NCI-H146 treated with DMSO at 0.1 percent for 48 hours (cell line): ENCODE measurements around the gene STBD1.
"Not testable (repeated sequence)": the region's sequence is repeated elsewhere in the genome, so short reads cannot be mapped to it uniquely, and the experiment has no call there.

Experiments
- DNase-seq: peaks from one replicate; lab custom pipeline; 2025; ENCODE audit not compliant: unreplicated experiment; lab: John Stamatoyannopoulos, UW

Gene STBD1

DNA sequence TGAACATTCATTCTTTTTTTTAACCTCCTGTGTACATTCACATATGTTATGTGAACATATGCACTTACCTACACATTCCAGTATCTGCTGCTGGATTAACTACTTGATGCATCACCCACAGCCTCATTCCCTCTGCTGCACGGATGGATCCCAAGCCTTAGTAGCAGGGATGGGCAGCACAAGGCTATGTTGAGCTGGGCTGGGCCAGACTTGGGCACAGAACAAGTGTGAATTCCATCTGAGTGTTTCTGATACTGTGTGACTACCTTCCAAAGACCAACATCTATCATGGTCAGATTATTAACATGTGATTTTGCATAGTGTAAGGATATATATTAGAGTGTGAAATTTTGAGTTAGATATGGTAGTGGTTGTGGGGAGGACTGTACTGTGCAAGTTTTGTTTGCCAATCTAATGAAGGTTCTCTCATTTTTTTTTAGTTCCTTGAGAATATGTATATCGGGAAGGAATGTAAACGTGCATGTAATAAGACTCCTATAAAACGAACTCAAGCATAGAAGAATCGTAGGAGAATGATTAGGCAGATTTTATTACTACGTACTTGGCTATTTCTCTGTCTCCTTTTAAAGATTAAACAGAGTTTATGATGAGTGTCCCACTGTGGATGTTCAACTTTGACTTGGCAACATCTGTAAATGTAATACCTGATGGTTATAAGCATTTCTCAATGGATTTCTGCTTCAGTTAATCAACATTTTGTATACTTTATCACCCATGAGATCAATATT, 23.4 kb upstream of the STBD1 start:
- DNase-seq = no peak

DNA sequence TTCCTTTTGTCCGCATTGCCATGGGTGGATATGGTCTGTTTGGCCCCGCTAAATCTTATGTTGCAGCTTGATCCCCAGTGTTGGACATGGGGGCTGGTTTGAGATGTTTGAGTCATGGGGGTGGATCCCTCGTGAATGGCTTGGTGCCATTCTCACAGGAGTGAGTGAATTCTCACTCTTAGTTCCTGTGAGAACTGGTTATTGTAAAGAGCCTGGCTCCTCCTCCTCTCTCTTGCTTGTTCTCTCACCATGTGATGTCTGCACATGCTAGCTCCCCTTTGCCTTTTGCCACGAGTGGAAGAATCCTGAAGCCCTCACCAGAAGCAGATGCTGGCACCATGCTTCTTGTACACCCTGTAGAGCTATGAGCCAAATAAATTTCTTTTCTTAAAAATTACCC, 22.6 kb upstream of the STBD1 start:
- no peak for DNase-seq

DNA sequence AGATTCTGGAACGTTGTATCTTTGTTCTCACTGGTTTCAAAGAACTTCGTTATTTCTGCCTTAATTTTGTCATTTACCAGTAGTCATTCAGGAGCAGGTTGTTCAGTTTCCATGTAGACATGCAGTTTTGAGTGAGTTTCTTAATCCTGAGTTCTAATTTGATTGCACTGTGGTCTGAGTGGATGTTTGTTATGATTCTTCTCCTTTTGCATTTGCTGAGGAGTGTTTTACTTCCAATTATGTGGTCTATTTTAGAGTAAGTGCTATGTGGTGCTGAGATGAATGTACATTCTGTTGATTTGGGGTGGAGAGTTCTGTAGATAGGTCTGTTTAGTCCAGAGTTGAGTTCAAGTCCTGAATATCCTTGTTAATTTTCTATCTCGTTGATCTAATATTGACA, 18.7 kb upstream of the STBD1 start:
- not testable (repeated sequence) for DNase-seq

DNA sequence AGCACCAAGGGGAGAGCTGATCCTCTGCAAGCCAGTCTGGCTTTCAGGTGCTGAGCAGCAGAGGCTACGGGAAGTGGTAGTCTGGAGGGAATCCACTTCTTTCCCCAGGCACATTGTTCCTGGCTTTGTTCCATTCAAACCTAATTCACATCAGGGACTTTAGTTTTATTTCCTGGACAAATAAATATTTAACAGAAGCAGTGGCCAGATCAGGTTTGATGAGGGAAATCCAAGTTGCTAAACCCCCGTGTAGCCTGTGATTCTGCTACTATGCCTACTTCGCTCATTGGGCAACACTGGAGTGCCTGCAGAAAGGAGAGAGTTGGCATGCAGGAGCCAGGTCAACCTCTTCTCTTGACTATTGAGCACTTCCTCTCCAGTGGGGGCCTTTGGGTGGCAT, 13.8 kb upstream of the STBD1 start:
- no peak for DNase-seq

DNA sequence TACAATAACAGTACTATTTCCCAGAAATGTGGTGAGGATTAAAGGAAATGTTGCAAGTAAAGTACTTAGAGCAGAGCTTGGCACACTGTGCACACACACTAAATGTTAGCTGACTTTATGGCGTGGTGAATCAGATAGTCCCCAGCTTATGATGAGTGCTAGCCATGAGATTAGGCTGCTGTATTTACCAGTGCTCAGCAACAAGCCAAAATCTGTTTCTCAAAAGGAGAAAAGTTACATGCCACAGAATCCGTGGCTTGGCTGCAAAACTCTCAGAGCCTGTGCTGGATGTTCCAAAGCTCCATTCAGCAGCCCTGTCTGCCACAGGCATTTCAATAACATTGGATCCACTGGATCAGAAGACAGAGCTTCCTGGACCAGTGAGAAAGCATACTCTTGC, 12.8 kb upstream of the STBD1 start:
- no peak for DNase-seq

DNA sequence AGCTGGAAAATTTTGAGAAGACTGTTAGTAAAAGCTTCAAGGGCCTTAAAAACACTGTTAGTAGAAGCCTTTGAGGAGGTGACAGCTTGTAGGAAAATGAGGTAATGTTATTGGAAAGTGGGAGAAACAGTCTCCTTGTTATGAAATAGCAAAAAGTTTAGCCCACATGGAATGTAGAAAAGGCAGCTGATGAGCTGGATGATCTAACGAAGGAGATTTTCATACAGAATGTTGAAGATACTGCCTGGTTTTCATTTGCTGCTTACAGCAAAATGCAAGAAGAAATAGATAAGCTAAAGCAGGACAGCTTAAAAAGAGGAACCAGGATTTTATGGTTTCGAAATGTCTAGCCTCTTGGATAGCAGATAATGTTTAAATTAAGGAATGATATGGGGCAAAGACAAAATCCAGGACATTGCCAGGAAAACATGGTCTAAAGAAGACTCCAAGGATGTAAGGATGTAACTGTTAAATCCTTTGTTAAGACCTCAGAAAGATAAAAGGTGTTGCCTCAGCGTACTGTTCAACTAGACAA, 10.2 kb upstream of the STBD1 start:
- DNase-seq = no peak

DNA sequence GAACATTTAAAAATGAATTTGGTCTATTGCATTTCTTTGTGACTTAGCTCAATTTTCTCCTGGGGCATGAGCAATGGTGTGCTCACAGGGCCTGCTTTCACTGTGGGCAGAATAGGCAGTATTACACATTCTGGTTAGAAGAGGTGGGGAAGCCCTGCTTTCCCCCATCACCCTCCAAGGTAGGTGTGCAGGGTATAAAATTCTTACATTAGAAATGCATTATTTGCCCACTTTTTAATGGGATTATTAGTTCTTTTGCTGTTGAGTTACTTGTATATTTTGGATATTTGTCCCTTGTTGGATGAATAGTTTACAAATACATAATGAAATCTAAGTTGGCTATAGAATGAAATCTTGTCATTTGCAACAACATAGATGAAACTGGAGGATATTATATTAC, 8.3 kb upstream of the STBD1 start:
- no peak for DNase-seq

DNA sequence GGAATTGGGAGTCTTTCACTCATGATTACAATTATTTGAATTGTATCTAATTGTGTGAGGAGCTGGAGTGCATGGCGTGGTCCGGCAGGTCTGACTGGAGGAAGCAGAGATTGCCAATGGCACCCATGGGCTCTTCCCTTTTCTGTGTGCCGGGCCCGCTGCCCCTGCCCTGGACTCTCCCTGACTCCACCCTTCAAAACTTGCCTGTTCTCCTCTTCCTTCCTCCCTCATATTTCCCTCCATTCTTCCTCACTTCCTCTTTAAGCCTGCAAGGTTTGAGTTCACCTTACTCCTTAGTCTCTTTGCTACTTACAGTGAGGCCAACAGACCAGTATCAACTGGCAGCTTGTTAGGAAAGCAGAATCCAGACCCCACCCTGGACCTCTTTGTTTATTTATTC, 6.5 kb upstream of the STBD1 start:
- DNase-seq = no peak

DNA sequence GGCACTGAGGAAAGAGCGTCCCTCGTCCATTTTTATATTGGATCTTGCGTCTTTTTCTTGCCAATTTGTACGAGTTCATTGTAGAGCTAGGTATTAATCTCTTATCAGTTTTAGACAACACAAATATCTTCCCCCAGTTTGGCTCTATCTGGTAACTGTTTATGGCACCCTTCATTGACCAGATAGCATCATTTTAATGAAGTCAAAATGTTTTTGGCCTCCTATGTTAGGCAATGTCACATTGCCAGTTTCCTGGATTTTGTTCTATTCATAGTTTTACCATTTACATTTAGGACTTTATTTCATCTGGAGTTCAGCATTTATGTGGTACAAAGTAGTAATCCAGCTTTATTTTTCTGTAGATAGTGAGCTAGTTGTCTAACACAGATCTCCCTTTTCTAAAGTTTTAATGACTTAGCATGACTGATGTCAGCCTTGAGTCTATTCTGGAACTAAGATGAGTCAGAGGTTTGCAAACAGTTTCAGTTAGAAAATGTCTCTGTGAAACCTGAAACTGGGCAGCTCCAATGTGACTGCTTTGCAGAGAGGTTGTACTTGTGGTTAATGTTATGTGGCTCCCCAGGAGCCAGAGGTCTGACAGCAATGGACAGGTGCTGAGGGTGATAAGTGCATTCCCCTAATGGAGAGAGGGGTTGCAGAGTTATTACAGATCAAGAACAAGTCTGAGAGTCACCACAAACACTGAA, 5.3 kb upstream of the STBD1 start:
- peak; percentile 71 for DNase-seq

DNA sequence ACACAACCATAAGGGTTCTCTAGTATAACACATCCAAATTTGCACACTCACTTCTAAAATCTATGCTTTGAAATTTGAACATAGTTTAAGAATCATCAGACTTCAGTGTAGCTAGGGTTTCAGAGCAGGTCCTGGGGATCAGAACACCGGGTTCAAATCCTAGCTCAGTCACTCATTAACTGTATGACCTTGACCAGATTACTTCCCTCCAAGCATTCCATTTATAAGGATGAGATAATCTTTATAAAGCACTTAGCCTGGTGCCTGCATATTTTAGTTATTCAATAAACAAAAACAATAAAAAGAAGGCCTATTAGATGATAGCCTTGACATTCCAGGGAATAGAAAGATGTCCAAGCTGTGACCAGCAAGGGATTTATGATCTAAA, 4.8 kb upstream of the STBD1 start:
- no peak for DNase-seq

DNA sequence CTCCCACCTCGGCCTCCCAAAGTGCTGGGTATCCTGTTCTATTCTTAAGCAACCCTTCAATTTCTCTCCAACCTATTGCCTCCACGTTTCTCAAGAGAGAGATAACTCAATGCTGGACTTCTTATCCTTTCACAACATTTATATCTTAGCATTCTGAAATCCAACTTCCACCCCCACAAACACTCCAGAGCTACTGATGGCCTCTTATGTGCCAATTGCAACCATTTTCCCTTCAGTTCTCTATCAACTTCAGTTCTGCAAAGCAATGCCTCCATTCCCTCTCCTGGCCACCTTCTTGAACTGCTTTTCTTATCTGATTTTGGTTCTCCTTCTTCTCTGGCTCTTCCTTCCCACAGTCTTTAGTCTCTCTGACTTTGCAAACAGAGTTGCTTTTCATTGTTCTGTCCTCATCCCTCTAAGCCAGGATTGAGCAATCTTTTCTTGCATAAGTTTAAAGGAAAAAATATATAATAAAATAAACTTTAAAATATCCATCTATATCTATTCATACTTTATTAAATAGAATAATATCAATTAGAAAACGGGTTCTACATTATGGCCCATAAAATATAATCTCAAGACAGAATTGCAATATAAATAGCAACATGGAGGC, 3.6 kb upstream of the STBD1 start:
- DNase-seq = no peak

DNA sequence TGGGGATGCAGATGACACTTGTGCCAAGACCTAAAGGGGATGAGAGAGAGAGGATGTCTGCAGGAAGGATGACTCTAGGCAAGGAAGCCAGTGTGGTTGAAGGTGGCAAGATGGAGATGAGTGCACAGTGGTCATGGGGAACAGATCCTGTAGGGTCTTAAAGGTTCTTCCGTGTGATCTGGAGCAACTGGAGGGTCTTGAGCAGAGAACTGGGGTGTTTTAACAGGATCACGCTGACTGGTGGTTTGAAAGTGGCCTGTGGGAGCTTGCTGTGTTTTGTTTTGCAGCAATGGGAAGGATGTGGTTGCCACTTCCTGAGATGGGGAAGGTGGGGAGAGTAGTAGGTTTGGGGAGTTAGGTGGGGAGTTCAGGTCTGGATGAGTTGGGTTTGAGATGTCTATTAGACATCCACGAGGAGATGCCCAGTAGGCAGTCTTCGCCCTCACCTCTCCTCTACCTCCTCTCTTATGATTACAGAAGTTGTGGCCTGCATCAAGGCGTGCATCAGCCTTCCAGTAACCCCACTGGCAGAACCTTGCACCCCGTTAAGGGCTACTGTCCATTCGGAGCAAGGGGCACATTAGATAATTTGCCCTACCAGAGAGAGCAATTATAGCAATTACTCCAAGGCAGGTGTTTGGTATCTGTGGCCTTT, 1.4 kb upstream of the STBD1 start:
- DNase-seq = no peak

DNA sequence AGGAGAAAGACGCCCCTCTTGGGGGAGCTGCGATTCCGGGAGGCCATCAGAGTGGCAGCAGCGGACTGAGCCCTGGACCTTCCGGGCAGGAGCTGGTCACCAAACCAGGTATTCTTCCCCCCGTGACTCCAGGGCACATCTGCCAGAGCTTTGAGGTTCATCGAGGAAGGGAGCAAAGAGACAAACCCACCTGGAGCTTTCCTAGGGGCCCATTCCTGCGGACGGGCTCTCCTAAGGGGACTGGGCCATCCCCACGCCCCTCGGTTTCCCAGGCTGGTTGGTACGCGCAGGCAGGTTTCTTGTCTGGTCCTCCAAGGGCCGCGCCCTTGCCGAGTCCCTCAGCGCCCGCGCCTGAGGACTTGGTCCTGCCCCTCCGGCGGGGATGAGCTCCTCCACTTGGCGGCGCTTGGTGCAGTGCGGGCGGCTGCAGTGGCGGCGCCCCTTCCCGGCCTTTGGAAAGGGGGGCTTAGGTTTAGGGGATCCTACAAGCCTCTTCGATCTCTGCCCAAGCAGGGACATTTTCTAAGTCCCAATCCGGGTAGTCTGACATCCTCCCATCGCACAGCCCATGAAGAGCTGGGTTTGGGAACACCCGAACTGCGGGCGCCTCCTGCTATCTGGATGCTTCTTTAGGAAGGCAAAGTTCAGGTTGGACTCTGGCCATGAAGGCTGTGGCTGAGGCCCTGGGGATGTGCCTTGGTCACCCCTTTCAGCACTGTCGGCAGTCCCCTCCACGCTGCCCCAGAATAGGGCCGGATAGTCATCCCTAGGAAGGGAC, 538 bp downstream of the STBD1 start:
- peak; percentile 49 for DNase-seq

DNA sequence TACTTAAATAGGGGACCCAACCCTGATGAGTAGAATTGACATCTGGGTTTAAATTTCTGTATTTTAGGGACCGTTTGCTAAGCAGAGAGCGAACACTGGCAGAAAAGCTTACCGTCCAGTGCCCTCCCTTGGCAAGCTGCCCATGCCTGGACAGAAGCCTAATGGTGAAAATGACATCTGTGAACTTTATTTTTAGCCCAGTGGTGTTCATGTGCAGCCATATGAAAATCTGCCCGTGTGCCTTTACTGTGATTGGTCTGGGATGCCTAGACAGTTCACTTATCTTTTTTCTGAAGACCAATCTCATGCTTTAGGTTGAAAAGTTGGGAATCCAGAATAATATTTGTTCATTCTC, 1.1 kb downstream of the STBD1 start:
- DNase-seq = no peak

DNA sequence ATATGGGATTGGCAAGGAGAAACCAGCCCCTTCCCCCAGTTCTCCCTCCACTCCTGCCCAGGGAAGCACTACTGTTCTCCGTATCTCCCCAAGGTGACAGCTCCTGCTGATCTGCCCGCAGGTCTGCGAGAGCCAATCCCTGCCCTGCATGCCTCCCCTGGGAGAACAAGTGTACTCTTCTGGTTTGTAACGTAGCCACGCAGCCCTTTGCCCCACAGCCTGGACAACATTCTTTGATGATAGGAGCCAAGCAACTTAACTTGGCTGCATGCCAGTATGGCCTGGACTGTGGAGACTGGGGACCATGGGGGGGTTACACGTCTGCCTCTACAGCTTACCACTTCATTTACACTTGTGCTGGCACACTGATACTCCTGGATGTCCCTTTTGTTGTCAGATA, 2.0 kb downstream of the STBD1 start:
- DNase-seq = no peak

DNA sequence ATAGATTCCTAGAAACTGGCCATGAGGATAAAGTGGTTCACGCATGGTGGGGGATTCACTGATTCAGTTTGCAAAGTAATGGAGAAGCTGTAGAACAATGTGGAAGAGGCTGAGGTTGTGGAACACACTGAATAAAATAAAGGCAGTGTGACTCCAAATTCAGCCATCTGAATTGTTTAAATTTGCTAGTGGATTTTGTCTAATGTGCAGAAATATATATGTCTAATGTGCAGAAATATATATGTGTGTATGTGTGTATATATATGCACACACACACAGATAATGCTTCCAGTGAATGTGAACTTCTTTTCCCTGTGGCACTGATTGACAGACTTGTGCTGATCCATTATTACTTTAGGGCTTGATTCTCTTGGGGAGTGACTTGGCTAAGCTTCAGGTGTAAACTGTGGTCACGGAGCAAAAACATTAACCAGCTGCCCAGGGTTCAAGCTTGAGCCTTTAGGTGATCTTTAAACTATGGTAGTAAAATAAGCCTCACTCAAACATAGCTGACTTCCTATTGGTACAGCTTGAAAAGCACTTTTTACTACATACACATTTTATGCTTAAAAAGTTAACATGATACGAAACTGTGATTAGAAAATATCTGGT, 3.5 kb downstream of the STBD1 start:
- no peak for DNase-seq

DNA sequence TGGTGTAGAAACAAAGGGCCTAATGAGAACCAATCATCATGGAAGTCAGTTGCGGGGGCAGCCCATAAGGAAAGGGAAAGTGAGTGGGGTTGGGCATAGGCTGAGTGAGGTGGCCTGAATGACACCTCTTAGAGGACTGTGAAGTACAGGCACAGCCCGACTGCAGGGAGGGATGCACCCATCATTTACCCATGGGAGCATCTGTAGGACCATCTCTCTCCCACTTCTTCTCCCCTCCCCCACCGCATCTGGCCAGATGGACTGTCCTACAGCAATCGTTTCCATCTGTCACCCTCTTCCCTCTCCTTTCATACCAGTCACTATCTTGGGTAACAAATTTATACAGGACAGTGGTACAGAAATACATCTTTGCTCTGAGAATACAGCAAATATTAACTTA, 4.2 kb downstream of the STBD1 start:
- no peak for DNase-seq

DNA sequence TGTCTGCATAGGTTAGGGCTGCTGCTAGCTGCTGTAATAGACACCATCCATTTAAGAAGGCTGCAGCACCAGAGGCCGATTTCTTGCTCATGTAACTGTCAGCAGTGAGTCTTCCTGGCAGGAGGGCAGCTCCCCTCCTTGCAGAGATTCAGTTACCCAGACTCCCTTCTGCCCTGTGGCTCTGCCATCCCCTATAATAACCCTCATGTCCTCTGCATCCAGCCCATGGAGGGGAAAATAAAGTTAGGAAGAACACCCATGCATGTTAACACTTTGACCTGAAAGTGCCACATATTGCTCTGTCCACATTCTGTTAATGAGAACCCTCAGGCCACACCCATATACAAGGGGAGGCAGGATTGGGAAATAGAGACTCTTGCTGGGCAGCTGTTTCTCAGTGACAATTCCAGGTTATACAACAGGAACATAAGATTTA, 5.4 kb downstream of the STBD1 start:
- DNase-seq = no peak

DNA sequence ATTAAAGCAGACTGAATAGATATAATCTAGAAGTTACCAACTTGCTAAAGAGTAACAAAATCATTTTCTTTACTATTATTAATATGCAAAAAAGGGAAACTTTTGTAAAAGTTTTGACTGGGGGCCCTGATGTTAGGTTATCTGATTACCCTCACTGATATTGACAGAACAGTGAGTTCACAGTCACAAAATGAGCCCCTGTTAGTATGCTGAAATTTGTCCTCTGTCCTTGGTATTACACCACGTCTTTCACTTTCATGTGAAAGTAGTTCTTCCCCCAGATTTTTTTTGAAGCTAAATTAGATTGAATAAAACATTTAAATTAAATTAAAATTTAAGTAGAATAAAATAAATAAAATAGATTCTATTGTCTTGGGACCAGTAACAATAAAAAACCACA, 5.9 kb downstream of the STBD1 start:
- DNase-seq = no peak

DNA sequence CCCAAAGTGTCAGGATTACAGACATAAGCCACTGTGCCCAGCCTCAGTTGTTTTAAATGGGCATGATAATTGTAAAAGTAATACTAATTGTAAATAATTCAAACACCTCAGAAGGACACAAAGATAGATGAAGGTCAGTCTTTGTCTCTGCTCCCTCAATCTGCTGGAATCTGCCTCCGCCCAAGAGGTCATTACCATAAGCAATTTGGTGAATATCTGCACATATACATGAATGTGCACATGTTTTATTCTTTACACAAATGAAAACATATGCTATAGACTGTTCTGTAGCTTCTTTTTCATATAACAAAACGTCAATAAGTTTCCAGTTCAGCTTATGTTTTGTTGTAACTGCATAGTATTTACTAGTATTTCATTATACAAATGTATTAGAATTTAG, 7.0 kb downstream of the STBD1 start:
- no peak for DNase-seq
